GM12891 (cell line): ENCODE data around the gene AIMP1.

Experiments used
- PAX5 ChIP-seq: IDR thresholded peaks from 2 replicates; pipeline ENCODE4 v1.6.1; 2011; ENCODE audit warnings: low read length, moderate library complexity, mild to moderate bottlenecking; ENCODE audit not compliant: insufficient read depth, severe bottlenecking
- POLR2A ChIP-seq: IDR thresholded peaks from 2 replicates; pipeline ENCODE4 v1.6.1; 2011; ENCODE audit warnings: low read depth, low read length, control low read depth
- POLR2AphosphoS5 ChIP-seq: IDR thresholded peaks from 2 replicates; pipeline ENCODE4 v1.6.1; 2011; ENCODE audit warnings: low read depth, low read length, control low read depth
- SPI1 ChIP-seq: IDR thresholded peaks from 2 replicates; pipeline ENCODE4 v1.6.1; 2011; ENCODE audit warnings: low read depth, low read length, control low read depth

GRCh38 chr4:106273831-106274230 is 42.5 kb upstream of the AIMP1 start:
- TF ChIP-seq POLR2AphosphoS5 (no peak), POLR2A (no peak), SPI1 (no peak), PAX5 (no peak)
